GM18502 (cell line): ENCODE data around the gene KRTAP10-4.
"Not testable (repeated sequence)": the region's sequence is repeated elsewhere in the genome, so short reads cannot be mapped to it uniquely, and the experiment has no call there.

Experiments
- ATAC-seq: cut with Tn5 transposase; IDR thresholded peaks from one replicate; pipeline ENCODE4 v1.9.1; 2021; ENCODE audit warnings: mild to moderate bottlenecking; ENCODE audit not compliant: unreplicated experiment, poor library complexity

Gene KRTAP10-4

GRCh38 chr21:44533891-44534627 lies 39.5 kb upstream of the KRTAP10-4 start:
- no peak for ATAC-seq

- no peak for ATAC-seq
Measured at GRCh38 chr21:44534688-44535087, 38.8 kb upstream of the KRTAP10-4 start.

GRCh38 chr21:44535963-44536362 lies 37.6 kb upstream of the KRTAP10-4 start:
- no peak for ATAC-seq

- no peak for ATAC-seq
Measured at GRCh38 chr21:44537930-44538911, 35.3 kb upstream of the KRTAP10-4 start.

GRCh38 chr21:44539046-44539445 lies 34.5 kb upstream of the KRTAP10-4 start:
- no peak for ATAC-seq

- ATAC-seq: no peak
Measured at GRCh38 chr21:44539991-44540666, 33.4 kb upstream of the KRTAP10-4 start, which contains the start of gene KRTAP10-1. Gene KRTAP10-1 (minus strand): TSS chr21:44540195. CDS start chr21:44540150, 45 bp downstream.

GRCh38 chr21:44540741-44541288 lies 32.7 kb upstream of the KRTAP10-4 start:
- no peak for ATAC-seq

- ATAC-seq: no peak
Measured at GRCh38 chr21:44542716-44543115, 30.8 kb upstream of the KRTAP10-4 start.

GRCh38 chr21:44544566-44544965 lies 29.0 kb upstream of the KRTAP10-4 start:
- no peak for ATAC-seq

- no peak for ATAC-seq
Measured at GRCh38 chr21:44547656-44548331, 25.7 kb upstream of the KRTAP10-4 start.

GRCh38 chr21:44548381-44548780 lies 25.1 kb upstream of the KRTAP10-4 start:
- no peak for ATAC-seq

- ATAC-seq: no peak
Measured at GRCh38 chr21:44548922-44549321, 24.6 kb upstream of the KRTAP10-4 start.

GRCh38 chr21:44549525-44550211 lies 23.9 kb upstream of the KRTAP10-4 start:
- ATAC-seq: no peak

GRCh38 chr21:44550285-44550684 lies 23.2 kb upstream of the KRTAP10-4 start:
- ATAC-seq: not testable (repeated sequence)

GRCh38 chr21:44550807-44551206 lies 22.7 kb upstream of the KRTAP10-4 start:
- ATAC-seq: no peak

- ATAC-seq: no peak
Measured at GRCh38 chr21:44551340-44551961, 22.1 kb upstream of the KRTAP10-4 start, which contains the start of gene KRTAP10-2. Gene KRTAP10-2 (minus strand): TSS chr21:44551505. CDS start chr21:44551458, 47 bp downstream.

GRCh38 chr21:44552136-44552535 lies 21.4 kb upstream of the KRTAP10-4 start:
- ATAC-seq: no peak

GRCh38 chr21:44552681-44553080 lies 20.8 kb upstream of the KRTAP10-4 start:
- ATAC-seq: no peak
